ENCODE results near the gene CPPED1.
"Not testable (repeated sequence)": the region's sequence is repeated elsewhere in the genome, so short reads cannot be mapped to it uniquely, and the experiment has no call there.

Gene CPPED1, protein sequence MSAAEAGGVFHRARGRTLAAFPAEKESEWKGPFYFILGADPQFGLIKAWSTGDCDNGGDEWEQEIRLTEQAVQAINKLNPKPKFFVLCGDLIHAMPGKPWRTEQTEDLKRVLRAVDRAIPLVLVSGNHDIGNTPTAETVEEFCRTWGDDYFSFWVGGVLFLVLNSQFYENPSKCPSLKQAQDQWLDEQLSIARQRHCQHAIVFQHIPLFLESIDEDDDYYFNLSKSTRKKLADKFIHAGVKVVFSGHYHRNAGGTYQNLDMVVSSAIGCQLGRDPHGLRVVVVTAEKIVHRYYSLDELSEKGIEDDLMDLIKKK

DNA sequence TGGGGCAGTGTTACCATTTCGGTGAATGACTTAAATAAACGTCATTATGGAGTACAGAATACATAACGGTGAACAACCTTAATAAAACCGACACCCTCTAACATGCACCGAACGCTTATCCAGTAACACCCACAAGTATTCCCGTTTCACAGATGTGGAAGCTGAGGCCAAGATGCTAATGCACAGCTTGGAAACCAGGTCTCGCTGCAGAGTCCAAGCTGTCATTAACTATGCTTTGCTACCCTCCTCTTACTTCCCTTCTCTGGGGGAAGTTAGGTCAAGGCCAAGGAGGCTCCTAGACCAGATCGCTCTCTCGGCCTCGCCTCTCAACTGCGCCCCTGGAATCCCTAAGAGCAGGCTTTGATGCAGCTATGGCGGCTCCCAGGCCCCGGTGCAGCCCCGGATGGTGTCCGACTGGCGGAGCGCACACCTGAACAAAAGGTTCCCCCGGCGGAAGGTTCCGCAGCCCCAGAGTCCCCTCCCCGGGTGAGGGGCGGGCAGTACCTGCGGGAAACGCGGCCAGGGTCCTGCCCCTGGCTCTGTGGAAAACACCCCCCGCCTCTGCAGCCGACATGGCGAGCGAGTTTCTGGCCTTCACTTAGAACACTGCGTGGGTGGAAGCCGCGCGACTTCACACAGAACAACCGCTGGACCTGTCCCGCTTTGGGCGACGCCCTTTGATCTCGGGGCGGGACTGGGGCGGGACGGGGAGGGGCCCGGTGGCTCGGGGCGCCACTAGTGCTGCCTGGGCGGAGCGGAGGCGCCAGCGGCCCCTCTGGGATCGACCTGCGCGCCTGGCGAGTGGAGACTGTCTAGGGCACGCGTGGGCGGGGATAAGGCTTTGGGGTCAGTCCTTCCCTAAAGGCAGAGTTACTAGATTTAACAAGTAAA is at the start of gene CPPED1:
TSS of gene CPPED1 (minus strand) at position 685 of the 891 bp plus-strand sequence. CDS start at position 574, 111 bp downstream.
- DNase-seq, result peak; percentile 88

DNA sequence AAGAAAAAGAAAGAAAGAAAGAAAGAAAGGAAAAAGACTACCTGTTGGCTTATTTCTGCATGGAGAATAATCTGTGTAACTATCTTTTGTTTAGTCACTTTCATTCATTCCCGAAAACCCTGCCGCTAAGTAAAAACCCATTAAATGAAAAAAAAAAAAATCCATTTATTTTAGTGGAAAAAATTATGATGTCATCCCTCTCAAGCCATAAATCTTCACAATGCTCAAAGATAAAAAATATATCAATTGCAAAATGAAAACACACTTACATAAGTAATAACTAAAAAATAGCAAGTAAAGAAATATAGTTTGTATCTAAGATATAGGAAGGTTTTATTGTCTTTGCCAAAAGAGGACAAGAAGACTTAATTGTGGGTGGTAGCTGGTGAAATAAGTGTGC is 46.5 kb upstream of the CPPED1 start:
- no peak for DNase-seq

DNA sequence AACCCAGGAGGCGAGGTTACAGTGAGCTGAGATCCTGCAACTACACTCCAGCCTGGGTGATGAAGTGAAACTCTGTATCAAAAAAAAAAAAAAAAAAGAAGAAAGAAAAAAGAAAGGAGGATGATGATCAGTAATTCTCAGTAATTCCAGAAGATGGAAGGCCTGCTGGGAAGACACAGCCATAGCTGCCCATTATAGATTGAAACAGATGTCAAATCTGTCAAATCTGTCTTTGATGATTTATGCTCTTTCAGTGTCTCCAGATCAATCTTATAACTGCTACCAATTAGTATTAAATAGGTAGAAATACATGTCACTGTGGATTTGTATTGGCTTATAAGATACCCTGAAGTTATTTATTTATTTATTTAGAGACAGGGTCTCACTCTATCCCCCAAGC is 42.9 kb upstream of the CPPED1 start:
- DNase-seq, result no peak

DNA sequence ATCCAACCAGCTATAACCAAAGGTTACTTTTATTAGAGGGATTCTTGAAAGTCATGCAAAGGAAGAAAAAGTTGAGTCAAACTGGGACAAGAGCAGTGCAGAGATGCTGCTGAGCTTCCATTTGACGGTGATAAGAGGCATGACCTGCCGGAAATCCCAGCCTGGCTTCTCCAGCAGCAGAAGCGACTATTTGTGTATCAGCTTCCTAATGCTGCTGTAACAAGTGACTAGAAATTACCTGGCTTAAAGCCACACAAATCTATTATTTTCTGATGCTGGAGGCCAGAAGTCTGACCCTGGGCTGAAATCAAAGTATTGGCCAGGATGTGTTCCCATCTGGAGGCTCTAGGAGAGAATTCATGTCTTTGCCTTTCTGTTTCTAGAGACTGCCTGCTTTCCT is 41.6 kb upstream of the CPPED1 start:
- DNase-seq, result no peak

DNA sequence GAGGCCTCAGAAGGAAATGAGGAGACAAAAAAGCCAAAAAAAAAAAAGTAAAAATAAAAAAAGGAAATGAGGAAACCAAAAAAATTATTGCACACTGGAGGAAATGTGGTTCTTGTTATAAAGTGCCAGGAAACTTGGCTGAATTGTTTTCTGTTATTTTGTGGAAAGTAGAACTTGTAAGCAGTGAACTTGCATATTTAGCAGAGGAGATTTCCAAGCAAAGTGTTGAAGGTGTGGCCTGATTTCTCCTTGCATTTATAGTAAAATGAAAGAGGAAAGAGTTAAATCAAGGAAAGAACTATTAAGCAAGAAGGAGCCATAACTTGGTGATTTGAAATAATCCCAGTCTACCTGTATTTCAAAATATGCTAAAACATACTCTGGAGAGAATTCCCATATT is 34.1 kb upstream of the CPPED1 start:
- no peak for DNase-seq

DNA sequence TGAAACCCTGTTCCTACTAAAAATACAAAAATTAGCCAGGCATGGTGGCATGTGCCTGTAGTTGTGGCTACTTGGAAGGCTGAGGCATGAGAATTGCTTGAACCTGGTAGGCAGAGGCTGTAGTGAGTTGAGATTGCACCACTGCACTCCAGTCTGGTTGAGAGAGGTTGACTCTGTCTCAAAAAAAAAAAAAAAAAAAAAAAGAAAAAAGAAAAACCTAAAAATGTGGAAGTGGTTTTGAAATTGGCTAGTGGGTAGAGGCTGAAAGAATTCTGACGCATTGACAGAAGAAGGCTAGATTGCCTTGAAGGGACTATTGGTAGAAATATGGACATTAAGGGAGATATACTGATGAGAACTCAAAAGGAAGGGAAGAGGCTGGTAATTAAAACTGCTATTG is 33.6 kb upstream of the CPPED1 start:
- DNase-seq, result no peak

DNA sequence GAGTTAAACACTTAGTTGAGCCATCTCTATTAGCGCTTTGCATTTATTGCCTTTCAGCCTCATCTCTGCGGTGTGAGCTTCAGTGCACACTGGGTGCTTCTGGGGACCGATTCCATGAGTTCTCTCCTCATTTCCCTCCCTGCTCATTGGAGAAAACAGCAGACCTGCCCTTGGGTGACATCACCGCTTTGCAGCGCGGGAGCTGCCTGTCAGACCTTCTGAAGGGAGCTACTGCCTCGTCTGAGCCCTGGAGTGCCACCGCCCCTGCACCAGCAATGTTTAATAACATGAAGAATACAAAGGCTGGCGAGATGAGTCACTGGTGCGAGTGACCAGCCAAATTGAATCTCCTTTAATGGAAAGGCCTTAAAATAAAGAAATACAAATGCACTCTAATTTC is 30.2 kb upstream of the CPPED1 start:
- DNase-seq, result no peak

DNA sequence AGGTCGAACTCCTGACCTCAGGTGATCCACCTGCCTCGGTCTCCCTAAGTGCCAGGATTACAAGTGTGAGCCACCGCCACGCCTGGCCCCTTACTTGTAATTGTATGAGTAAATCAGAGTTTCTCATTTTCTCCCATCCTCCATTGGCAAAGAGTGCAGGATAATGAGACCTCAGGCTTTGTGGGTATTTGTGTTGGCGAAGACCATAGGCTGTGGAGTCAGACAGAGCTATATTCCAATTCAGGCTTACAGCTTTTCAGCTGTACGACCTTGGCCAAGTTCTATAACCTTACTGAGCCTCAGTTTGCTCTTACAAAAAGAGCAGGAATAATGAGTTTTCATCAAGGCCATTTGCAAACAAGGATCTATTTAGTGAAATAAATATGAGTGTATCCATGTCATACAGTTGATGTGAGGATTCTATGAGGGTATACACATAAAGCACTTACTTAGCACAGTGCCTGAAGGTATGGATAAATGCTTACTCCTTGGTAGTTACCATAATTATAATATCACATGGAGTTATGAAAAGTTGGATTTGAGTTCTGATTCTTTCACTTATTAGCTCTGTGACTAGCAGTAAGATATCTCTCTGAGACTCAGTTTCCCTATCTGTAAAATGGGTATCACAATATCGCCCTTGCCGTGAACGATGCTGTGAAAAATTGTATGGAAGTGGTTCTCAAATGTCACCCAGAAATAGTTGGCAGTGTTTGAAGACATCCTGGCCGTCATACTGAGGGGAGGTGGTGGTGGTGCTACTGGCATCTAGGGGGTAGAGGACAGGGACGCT is 25.6 kb upstream of the CPPED1 start:
- DNase-seq, result no peak

DNA sequence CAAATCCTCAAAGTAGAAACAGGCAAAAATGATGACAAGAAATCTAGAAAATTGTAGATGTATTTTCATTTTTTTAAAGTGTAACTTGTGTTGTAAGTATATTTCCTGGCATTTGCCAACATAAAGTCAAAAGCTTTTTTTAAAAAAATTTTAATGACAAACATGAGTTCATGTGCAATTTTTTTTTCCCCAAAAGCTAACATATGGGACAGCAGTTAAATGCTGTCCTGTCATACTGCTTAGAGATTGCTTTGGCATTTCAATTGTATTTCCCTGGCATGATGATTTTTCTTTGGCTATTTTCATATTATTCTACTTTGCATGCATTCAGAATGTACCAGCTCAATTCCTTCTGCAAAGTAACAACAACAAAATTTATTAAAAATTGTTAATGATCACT is 24.5 kb upstream of the CPPED1 start:
- no peak for DNase-seq

DNA sequence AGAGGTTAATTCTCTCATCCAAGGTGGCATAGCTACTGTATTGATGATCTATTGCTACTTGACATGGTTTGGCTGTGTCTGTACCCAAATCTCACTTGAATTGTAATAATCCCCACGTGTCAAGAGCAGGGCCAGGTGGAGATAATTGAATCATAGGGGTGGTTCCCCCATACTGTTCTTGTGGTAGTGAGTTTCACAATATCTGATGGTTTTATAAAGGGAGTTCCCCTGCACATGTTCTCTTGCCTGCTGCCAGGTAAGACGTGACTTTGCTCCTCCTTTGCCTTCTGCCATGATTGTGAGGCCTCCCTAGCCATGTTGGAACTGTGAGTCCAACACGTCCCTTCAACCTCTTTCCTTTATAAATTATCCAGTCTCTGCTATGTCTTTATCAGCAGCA is 22.9 kb upstream of the CPPED1 start:
- no peak for DNase-seq

DNA sequence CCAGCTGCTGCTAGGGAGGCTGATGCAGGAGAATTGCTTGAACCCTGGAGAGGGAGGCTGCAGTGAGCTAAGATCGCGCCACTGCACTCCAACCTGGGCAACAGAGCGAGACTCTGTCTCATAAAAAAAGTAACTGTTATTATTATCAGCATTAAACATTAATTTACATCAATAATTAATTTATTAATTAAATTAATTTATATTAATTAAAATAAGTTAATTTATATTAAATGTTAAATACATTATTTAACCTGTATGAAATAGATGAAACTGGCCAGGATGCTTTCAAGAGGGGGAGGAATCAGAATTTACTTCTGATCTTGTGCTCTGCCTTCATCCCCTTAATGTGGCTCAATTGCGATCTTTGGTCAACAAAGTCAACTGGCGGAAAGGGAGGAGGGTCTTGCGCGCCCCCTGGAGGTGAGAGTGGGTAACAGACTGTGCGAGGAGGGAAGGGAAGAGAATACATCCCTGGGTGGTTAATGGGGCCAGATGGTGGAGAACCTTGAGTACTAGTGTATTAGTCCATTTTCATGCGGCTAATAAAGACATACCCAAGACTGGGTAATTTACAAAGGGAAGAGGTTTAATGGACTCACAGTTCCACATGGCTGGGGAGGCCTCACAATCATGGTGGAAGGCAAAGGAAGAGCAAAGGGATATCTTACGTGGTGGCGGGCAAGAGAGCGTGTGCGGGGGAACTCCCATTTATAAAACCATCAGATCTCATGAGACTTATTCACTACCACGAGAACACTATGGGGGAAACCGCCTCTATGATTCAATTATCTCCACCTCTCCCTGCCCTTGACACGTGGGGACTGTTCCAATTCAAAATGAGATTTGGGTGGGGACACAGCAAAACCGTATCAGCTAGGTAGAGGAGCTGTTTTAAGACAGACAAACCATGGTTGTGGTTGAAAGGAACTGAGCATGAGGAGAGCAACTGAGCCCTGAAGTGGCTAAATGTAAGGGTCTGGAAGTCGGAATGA is 15.7 kb upstream of the CPPED1 start:
- peak; percentile 73 for DNase-seq

DNA sequence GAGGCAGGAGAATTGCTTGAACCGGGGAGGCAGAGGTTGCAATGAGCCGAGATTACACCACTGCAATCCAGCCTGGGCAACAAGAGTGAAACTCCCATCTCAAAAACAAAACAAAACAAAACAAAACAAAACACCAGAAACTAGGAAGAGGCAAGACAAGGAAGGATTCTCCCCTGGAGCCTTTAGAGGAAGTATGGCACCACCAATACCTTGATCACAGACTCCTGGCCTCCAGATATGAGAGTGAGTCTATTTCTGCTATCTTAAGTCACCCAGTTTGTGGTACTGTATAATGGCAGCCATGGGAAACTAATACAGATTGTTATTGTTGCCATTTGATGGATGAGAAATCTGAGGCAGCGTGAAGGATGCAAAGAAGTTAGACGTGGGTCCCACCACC is 14.6 kb upstream of the CPPED1 start:
- DNase-seq, result no peak

DNA sequence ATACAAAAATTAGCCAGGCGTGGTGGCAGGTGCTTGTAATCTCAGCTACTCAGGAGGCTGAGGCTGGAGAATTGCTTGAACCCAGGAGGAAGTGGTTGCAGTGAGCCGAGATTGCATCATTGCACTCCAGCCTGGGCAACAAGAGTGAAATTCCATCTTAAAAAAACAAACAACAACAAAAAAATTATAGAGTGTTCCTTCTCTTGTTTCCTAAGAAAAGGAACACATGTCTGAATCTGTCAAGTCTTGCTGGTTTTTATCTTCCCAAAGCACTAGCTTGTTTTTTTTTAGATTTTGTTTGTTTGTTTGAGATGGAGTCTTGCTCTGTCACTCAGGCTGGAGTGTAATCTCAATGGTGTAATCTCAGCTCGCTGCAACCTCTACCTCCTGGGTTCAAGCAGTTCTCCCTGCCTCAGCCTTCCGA is 13.1 kb upstream of the CPPED1 start:
- not testable (repeated sequence) for DNase-seq

DNA sequence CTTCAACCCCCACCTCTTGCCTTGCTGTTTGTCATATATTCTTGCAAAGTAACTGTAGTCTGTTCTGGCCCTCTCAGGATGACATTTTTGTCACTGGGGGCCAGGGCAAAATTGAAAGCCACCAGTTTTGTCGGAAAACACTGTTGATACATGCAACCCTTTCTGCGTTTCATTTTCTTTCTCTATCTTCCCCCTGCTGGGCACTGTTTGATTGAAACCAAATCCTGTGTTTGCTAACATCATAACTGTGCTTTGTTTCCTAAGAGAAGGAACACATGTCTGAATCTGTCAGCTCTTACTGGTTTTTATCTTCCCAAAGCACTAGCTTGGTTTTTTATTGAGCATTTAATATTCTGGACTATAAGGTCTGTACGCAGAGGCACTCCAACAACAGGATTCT is 11.7 kb upstream of the CPPED1 start:
- DNase-seq, result no peak

DNA sequence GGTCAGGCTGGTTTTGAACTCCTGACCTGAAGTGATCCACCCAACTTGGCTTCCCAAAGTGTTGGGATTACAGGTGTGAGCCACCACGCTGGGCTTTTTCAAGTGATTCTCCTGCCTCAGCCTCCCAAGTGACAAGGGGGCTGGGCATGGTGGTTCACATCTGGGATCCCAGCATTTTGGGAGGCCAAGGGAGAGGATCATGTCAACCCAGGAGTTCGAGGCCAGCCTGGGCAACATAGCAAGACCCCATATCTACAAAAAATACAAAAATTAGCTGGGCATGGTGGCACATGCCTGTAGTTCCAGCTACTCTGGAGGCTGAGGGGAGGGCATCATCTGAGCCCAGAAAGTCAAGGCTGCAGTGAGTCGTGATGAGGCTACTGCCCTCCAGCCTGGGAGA is 10.0 kb upstream of the CPPED1 start:
- DNase-seq, result not testable (repeated sequence)

DNA sequence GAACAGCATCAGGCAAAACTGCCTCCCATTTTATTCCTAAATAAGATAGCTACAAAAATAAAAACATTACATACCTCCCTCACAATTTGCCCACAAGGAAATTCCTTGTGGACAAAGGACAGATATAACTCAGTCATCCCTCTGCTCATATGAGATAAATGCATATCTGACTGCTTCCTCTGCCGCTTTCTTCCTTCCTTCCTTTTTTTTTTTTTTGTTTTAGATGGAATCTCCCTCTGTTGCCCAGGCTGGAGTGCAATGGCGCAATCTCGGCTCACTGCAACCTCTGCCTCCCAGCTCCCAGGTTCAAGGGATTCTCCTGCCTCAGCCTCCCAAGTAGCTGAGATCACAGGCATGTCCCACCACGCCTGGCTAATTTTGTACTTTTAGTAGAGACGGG is 9.6 kb upstream of the CPPED1 start:
- not testable (repeated sequence) for DNase-seq

DNA sequence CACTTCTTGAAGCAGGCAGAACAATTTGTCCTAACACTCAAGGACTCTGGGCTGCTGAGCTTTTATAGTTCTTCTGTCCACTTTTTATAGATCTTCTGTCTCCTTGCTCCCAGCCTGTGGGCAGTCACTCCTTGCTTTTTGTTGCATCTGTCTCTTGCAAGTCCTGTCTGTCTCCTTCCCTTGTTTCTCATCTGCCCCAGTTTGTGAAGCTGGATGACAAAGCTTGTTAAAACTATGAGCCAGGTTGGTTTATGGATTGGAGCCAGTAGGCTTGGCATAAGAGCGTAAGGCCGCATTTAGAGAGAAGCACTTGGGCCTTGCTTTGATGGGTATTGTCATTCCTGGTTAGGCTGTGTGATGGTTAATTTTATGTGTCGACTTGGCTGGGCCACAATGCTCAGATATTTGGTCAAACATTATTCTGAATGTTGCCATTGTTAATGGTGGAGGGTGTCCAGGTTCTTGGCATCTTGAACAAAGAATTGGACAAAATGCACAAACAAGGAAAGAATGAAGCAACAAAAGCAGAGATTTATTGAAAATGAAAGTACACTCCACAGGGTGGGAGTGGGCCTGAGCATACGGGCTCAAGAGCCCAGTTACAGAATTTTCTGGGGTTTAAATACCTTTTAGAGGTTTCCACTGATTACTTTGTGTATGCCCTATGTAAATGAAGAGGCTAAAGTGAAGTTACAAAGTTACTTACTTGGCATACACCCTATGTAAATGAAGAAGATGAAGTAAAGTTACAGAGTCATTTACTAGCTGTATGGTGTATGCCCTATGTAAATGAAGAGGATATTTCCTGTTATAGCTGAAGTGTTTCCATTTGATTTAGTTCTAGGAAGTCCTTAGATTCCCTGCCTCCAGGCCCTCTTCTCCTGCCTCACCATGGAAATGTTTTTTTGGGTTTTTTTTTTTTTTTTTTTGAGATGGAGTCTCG is 8.0 kb upstream of the CPPED1 start:
- no peak for DNase-seq

DNA sequence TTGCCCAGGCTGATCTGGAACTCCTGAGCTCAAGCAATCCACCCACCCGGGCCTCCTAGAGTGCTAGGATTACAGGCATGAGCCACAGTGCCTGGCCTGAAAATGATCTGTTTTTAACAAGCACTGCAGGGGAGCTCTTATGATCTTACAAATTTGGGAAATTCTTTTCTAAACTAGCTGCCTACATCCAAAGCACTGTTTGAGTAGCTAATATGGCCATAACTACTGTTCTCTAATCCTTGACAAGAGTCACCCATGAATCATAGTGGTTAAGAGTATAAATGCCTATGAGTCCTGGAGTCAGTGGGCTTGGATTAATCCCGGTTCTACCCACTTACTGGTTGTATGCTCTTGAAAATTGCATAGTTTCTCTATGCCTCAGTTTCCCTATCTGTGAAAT is 1.4 kb upstream of the CPPED1 start:
- DNase-seq, result no peak

DNA sequence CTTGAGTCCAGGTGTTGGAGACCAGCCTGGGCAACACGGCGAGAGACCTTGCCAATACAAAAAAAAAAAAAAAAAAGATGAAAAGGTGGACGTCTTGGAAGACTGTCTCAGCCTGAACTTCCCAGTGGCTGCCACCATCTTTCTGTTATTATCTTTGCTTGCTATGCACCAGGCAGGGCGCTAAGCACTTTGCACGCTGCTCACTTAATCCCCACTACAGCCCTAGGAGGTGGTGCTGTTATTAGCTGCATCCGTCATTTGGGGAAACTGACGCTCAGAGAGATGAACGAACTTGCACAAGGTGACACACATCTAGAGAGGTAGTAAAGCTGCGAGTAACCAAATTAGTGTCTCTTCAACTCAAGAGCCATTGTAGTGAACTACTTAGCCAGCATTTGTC is 708 bp upstream of the CPPED1 start:
- no peak for DNase-seq

DNA sequence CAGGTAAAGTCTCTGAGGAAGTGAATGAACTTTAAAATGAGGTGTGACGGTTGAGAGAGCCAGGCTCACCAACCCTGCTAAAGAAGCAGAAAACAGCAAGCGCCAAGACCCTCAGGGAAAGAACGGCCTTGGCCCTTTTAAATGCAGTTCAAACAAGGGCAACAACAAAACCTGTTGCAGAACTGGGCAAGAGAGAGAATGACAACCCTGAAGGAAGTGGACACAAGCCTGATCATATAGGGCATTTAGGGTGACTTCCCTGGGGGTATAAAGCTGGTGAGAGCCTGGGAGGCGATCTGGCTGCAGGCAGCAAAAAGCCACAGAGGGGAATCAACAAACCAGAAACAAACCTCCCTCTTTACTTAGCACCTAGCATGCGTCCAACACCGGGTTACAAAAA is 1.0 kb downstream of the CPPED1 start:
- no peak for DNase-seq

DNA sequence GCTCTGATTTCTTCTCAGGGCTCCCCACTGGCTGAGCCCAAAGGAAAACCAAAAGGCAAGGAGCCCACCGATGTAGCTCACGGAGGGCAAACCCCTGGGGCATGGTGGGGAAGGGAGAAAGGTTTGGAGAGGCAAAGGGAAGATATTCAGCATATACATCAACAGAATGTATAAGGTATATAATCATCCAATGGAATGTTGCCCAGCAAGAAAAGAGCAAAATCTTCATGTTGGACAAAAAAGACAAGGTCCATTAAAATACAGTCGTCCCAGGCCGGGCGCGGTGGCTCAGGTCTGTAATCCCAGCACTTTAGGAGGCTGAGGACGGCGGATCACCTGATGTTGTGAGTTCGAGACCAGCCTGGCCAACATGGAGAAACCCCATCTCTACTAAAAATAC is 1.6 kb downstream of the CPPED1 start:
- no peak for DNase-seq

Data from activated CD4-positive, alpha-beta T cell treated with anti-CD3 and anti-CD28 coated beads, Interleukin-2, amount 50 U/mL, for 1 hour (primary cell).